NCI-H748 treated with DMSO at 0.1 percent for 48 hours (cell line): ENCODE data around the gene MGLL.

Experiments
- DNase-seq: peaks from one replicate; lab custom pipeline; 2025; lab: John Stamatoyannopoulos, UW

MGLL gene

DNA sequence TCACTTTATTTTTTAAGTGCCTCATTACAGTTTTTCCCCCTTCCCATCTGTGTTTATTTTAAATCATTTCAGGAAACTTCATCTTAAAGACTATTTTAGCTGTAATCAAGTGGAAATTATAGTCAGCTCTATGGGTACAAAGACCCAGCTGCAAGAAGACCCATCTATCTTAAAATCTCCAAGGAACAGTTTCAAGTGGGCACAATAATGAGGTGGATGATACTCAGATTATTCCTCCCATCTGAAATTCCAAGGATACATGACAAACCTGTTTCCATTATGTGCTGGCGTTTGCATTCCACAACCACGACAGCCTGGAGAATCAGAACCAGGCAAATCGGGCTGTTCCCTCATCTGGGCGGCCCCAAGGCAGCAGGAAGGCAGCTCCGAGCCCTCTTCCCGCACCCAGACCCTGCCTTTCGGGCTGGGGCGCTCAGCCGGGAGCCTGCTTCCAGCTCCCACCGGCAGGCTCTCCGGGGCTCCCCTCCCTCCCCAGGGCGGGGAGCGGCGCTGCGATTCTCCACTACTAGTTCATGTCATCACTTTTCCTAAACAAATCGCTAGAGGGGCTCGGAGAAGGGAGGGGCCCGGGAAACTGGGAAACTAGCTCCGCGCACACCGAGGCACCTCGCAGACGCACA lies at the start of gene MGLL:
MGLL (minus strand) TSS at position 475 of the 641 bp plus-strand sequence; CDS start at position 278, 197 bp downstream.
- no peak for DNase-seq

DNA sequence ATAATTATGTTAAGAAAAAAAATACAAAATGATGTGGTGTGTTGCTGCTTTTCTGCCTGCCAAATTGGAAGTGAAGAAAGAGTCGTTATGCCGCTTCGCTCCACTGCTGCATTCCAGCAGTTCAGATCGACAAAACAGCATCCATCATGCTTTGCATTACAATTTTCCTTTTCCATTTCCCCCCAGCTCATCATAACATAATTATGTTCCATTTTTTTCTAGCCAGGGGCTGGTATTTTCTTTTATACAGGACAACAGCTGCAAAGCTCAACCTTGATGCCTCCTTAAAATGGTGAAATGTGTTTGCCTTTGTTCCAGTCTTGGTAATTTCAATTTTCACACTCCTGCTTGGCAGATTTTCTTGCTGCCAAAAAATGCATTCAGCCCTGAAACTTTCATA lies 47.8 kb upstream of the MGLL start:
- DNase-seq = no peak

DNA sequence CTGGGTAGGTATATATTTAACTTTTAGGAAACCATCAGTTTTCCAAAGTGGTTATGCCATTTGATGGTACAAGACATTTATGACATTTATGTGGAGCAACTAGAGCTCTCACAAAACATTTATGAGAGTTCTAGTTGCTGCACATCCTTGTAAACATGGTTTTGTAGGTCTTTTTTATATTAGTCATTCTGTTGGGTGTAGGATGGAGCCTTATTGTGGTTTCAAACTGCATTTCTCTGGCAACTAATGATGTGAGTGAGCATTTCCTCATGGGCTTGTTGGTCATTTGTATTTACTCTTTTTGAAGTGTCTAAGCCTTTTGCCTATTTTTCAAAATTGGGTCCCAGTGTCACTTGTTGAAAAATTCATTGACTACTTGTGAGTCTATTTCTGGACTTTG lies 45.7 kb upstream of the MGLL start:
- DNase-seq = no peak

DNA sequence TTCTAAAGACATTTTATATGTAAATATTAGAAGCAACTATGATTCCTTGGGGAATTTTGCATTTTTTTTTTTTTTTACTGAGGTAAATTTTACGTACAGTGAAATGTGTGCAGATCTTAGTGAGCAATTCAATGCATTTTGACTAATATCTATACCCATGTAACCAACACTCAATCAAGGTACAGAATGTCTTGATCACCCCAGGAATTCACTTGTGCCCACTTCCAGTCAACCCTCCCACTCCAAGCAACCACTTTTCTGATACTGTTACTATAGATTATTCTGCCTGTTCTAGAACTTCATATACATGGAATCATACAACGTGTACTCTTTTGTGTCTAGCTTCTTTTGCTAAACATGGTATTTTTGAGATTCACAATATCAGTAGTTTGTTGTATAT lies 45.1 kb upstream of the MGLL start:
- DNase-seq = no peak

DNA sequence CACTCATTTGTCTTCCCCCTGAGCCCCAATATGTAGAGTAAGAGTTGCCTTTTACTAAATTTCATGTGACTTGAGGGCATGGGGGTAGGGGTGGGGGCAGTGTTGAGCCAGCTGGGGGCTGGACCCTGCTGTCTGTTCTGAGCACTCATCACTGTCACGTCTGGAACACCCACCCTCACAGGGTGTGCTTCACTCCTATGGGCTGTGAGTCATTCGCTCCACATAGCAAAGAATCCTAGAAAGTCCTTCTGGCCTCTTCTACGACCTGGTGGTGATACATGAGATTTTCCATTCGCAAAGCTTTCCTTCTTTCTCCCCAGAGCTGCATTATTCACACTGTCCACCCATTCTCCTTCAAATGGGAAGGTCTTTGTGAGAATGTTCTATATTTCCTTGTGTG lies 43.6 kb upstream of the MGLL start:
- DNase-seq = no peak

DNA sequence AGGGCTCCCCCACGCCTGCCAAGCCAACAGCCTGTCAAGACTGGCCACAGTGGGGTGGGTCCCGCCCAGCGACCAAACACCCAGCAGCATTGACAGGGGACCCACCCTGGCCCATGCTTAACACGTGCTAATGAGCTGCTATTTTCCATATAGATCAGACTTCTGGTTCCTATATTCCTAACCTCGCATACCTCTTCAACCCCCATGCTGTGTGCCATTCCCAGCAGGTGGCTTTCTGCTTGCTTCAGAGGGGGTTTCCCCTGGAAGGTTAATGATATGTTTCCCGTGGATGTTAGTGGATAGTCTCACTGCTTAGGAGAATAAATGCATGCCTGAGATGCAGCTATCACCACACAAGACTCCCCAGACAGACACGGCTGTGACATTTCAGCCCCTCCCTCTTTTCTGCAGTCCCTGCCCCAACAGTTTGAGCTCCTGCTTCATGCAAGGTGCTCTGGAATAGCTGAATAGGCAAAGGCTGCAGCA lies 37.9 kb upstream of the MGLL start:
- no peak for DNase-seq

DNA sequence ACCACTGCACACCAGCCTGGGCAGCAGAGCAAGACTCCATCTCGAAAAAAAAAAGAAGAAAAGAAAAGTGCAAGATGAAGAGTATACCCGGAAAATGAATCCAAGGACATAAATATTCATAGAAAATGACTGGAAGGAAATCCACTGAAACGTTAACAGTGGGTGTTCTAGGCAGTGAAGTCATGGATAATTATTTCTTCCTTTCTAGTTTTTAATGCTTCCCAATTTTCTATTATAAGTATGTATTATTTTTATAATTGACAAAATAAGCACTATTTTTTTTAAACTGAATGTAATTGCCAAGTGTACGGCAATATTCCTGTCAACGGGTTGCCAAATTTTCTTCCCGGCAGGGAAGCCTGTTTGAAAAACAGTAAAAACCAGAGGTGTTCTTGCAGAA lies 37.4 kb upstream of the MGLL start:
- no peak for DNase-seq

DNA sequence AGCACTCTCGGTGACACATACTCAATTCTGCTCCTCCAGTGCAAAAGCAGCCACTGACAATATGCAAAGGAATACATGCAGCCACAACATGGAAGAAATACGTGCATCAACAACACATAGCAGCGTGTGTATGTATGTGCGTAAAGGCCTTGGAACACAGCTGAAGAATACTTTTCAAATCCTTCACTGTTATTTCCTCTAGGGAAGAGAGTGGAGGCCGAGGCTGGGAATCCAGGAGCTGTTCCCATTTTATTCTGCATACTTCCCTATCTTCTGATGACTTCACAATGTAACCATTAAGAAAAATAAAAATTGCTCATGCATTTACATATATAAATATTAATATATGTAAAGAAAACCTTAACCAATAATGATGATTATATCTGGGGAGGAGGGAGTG lies 36.6 kb upstream of the MGLL start:
- no peak for DNase-seq

DNA sequence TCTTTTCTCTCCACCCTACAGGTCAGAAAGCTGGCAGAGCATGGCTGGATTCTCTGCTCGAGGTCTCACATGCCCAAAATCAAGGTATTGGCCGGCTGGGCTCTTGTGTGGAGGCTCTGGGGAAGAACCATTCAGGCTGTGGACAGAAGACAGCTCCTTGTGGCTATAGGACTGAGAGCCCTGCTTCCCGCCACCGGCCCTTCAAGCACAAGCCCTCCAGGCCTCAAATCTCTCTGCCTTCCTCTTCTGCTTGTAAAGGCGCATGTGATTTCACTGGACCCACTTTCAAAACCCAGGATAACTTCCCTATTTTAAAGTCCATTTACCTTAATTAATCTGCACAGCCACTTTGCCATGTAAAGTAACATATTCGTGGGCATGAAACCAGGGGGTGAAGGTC lies 36.2 kb upstream of the MGLL start:
- DNase-seq = no peak

DNA sequence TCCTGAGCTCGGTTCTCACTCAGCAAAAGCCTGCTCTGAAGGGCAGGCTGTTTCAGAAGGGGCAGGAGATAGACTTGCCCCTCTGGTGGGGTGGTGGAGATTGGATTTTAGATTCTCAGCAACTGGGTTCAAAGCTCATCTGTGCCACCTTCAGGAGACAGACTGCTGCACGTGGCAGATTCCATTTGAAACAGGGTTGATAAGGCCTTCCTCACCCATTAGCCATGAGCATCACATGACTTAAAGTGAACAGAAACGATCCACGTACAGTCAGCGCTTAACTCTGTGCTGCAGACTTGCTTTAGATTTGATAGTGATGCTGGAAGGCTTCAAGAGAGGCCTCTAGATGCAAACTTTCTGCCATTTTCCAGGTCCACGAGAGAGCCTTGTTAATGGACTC lies 35.0 kb upstream of the MGLL start:
- no peak for DNase-seq

DNA sequence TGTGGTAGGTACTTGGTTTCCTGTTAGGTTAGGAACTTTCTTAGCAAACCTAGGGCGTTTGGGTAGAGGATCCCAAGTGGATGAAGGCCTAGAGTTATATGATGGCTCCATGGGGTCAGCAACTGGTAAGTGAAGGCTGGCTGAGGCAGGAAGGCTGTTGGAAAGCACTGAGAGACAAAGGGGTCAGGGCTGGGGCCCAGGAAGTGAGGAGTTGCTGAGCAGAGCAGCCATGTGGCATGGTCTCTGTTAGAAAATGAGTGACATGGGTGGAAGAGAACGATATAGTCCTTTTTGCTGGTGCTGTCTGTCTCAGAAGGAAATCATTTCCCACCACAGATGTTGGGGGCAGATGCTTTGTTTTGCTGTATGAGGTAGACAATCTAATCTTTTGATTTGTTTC lies 34.5 kb upstream of the MGLL start:
- DNase-seq = no peak

DNA sequence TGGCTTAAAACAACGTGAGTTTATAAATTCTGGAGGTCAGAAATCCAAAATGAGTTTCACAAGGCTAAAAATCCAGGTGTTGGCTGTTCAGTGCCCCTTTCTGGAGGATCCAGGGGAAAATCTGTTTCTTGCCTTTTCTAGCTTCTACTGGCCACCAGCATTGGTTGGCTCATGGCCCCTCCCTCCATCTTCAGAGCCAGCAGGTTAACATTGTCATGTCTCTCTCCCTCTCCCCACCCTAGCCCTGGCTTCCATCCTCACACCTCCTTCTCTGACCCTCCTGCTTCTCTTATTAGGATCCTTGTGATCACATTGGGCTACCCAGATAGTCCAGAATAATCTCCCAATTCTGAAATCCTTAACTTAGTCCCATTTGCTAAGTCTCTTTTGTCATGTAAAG lies 32.9 kb upstream of the MGLL start:
- no peak for DNase-seq

DNA sequence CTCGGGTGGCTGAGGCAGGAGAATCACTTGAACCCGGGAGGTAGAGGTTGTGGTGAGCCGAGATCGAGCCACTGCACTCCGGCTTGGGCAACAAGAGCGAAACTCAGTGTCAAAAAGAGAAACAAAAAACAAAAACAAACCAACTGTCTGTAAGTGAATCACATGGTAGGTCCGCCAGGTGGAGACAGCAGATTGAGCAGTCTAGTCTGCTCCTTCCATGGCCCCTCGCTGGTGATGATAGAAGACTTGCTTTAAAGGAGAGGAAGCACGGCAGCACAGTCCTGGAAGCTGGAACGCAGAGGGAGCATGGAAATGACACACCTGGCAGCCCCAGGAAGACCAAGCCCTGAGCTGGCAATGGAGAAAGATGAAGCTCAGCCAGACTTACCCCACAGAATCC lies 31.4 kb upstream of the MGLL start:
- DNase-seq = no peak

DNA sequence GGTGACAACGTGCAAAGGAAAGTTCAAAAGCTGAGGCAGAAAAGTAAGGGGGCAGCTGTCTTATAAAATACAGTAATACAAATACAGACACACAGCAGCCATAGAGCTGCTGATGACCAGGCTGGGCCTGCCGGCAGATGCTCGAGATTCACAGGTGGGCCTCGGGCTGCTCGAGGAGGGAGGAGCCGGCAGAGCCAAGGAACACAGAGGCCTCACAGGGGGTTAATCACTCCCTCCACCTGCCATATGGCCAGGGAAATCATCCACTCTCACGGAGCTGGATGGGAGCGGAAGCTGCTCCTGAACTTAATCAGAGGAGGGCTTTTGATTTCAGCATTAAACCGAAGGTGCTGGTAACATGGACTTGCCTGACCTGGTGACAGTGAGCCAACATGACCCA lies 29.6 kb upstream of the MGLL start:
- peak; percentile 0 for DNase-seq

DNA sequence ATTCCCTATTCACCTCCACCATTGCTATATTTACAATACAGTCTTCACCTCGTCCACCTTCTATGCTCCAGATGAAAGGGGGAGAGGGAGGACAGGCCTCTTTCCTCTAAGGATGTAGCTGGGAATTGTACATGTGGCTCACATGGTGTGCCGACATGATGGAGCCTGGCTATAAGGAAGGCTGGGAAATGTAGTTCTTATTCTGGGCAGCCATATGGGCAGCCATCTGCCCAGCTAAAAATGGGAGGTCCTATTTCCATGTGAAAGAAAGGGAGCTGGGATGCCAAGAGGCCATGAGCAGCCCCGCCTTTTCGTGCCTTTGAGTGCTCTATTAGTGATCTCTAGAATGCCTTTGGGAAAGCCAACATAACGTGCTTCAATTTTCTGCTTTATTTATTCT lies 27.1 kb upstream of the MGLL start:
- DNase-seq = no peak

DNA sequence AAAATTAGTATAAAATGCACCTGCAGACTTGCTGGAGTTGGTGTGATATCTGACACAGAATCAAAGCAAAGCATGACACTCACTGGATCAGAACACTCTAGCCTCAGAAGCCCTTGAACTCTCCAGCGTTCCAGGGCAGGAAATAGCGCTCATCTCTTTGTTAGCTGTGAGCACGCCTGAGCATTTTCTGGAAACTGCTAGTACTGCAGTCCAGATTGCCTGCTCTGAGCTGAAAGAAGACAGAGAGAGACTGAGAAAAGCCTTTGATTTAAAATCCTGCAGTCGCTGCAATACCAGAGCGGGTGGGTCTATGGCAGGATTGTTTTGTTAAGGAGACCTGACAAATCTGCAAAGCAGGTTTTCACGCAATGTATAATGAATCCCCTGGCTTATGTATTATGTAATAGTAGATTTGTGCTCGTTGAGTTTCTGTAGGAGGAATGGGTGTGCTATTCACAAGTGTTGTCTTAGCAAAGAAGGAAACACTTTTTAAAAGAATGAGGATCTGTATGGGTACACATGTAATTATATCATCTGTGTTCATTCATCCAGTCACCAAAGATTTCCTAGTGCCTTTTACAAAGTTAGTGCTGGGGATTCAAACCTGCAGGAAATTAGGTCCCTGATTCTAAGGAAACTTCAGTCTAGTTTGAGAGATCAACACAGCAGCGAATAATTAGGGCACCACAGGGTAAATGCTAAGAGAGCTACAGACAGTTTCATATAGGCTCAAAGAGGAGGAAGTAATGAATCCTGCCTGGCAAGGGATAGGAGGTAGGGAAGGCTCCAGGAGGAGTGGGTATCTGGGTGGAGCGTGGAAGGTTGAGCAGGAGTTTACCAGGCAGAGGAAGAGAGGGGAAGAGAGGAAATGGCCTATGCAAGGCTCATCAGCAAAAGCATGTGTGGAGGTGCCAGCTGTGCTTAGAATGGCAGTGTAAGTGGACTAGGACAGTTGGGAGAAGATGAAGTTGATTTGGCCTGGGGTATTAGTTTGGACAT lies 26.1 kb upstream of the MGLL start:
- no peak for DNase-seq

DNA sequence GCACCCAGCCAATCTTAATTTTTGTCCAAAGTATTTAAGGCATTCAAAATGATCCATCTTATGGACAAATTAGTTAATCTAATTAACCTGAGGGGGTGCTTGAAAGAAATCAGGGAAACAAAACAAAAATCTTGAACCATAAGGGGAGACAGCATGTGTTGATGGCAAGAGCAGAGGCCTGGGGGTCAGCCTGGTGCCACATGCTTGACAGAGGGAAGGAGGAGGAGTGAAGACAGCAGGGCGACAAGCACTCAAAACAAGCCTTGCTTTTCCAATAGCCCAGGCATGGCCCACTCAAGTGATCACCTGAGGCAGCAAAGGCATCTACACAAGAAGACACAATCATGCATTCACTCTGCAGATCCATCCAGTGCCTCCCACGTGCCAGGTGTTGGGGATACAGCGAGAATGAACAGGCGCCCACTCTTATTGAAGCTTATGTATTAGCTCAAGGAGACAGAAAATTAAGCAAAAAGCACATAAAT lies 25.0 kb upstream of the MGLL start:
- no peak for DNase-seq

DNA sequence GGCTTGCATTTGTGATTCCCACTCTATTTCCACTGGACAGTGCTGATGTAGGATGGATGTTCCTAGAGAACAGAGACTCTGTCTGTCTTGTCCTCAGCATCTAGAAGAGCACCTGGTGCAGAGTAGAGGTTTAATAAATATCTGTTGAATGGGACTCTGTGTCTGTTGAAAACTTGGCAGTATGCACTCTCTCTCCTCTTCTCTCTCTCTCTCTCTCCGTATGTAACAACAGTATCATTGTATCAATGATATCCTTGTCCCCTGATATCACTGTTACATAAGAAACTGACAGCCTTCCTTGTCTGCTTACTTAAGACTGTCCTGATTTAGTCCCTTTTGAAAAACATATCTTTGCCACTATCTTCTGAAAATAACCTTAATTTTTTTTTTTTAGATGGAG lies 24.3 kb upstream of the MGLL start:
- DNase-seq = no peak

DNA sequence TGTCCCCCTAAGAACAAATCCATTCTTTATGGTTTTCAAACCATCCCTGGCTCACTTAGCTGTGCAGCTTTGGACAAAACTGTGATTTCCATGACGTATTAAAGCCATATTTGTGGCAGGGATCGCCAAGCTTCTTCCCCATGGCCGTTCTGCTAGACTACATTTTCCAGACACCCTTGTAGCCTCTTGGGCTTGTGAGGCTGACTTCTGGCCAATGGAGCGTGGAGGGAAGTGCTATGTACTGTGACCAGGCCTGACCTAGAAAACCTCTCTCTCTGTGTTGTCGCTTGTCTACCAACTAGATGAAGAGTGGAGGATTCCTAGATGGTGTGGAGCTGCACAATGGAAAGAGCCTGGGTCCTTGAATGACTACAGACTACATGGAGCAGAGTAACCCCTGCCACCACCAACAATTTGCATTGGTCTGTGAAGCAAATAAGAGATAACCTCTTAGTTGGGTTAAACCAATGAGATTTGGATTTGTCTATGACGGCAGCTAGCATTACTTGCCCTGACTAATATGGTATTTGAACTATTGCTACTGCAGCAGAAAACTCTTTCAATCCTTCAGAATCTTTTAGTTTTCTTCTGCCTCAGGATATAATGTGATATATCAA lies 22.1 kb upstream of the MGLL start:
- DNase-seq = no peak

DNA sequence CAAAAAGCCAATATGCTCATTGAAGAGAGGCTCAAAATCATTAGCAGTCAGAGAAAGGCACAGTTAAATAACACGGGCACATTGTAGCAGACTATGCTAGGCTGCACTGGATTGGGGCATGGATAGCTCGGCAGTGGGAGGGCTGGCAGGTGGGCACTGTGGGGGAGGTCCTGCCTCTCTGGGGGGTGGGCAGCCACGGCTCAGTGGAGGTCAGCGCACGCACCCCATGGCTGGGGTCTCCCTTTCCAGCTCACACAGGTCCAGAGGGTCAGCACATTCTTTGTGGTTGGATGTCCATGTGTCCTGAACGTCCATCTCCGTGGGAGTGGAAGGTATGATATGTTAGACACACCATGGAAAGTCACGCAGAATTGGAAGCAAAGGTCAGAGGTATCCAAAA lies 18.4 kb upstream of the MGLL start:
- no peak for DNase-seq

DNA sequence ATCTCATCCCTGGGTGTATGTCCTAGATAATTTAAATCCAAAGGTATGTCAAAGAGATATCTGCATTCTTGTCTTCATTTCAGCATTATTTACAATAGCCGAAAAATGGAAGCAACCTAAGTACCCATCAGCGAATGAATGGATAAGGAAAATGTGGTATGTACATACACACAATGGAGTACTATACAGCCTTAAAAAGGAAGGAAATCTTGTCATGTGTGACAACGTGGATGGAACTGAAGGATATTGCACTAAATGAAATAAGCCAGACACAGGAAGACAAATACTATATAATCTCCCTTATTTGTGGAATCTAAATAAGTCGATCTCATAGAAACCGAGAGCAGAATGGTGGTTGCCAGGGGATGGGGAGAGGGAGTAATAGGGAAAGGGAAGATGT lies 16.8 kb upstream of the MGLL start:
- no peak for DNase-seq

DNA sequence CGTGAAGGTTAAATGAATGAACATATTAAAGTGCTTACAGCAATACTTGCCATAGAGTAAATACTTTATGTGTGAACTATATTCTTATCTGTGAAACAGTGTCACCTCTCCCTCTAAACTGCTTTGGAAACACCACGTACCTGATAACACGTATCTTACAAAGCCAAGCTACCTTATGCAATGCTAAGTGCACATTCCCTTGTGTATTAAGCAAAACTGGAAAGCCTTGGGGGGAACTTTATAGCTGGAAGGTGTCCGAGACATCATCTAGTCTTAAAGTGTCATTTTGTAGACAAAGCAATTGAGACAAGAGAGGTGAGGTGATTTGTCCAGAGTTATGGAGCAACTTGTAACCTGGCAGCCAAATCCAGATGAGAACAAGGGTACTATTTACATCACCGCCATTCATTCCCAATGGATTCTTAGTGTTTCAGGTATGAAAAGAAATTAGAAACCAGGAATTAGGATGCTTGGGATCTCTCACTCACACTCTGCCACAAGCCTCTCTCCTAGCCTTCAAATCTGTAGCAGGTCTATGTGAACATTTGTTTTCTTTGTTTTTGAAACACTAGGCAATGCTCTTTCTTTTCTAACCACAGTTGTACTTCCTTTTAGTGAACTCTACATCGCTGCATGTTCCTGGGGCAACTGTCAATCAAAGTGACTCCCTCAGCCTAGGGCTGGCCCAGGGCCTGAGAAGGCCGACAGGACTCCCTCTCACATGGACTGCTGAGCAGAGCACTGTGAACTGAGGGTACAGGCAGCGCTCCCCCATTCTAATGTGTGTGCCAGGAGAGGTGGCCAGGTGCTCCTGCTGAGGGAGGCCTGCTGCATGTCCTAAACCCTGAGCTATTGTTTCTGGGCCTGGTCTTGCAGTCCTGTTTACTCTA lies 13.9 kb upstream of the MGLL start:
- DNase-seq = no peak
